HEK293T (cell line): ENCODE data around the gene MX2.

Source experiments
- CTCF ChIA-PET: fragments of 350-600 bp; formaldehyde crosslinking; extraction: SDS; loops from one replicate; lab custom pipeline; 2021; ENCODE audit warnings: antibody characterized with exemption, inconsistent platforms; lab: Yijun Ruan, JAX
- POLR2A ChIA-PET: fragments of 350-600 bp; formaldehyde crosslinking; extraction: SDS; loops from one replicate; lab custom pipeline; 2020; ENCODE audit warnings: antibody characterized with exemption, inconsistent platforms; lab: Yijun Ruan, JAX
- DNase-seq: peaks from one replicate; pipeline ENCODE4 v3.0.0; 2012; ENCODE audit warnings: mixed read lengths; ENCODE audit errors: extremely low spot score
- ARNT ChIP-seq: fragments of 450-650 bp; IDR thresholded peaks from 2 replicates; pipeline ENCODE4 v1.6.1; 2017; ENCODE audit warnings: mild to moderate bottlenecking
- BHLHE40 ChIP-seq: fragments of 450-650 bp; IDR thresholded peaks from 2 replicates; pipeline ENCODE4 v1.6.1; 2016; ENCODE audit warnings: mild to moderate bottlenecking, moderate library complexity, borderline replicate concordance
- CTBP1 ChIP-seq: fragments of 450-650 bp; IDR thresholded peaks from 2 replicates; pipeline ENCODE4 v1.6.1; 2016; ENCODE audit warnings: borderline replicate concordance
- ELF4 ChIP-seq: fragments of 450-650 bp; IDR thresholded peaks from 2 replicates; pipeline ENCODE4 v1.6.1; 2017; ENCODE audit warnings: antibody characterized with exemption
- FOXA1 ChIP-seq: fragments of 450-650 bp; IDR thresholded peaks from 2 replicates; pipeline ENCODE4 v1.6.1; 2016; ENCODE audit warnings: mild to moderate bottlenecking
- FOXK2 ChIP-seq: fragments of 450-650 bp; IDR thresholded peaks from 2 replicates; pipeline ENCODE4 v1.6.1; 2016; ENCODE audit warnings: mild to moderate bottlenecking
- FOXM1 ChIP-seq: fragments of 450-650 bp; IDR thresholded peaks from 2 replicates; pipeline ENCODE4 v1.6.1; 2017; ENCODE audit warnings: mild to moderate bottlenecking, borderline replicate concordance
- HDGF ChIP-seq: fragments of 450-650 bp; IDR thresholded peaks from 2 replicates; pipeline ENCODE4 v1.6.1; 2017; ENCODE audit warnings: antibody characterized with exemption, borderline replicate concordance
- L3MBTL2 ChIP-seq: fragments of 450-650 bp; conservative IDR thresholded peaks from 2 replicates; pipeline ENCODE4 v1.6.1; 2016; ENCODE audit warnings: mild to moderate bottlenecking
- LEF1 ChIP-seq: fragments of 450-650 bp; IDR thresholded peaks from 2 replicates; pipeline ENCODE4 v1.6.1; 2017; ENCODE audit warnings: mild to moderate bottlenecking, borderline replicate concordance
- NFRKB ChIP-seq: fragments of 450-650 bp; IDR thresholded peaks from 2 replicates; pipeline ENCODE4 v1.6.1; 2016; ENCODE audit warnings: mild to moderate bottlenecking, moderate library complexity
- SP1 ChIP-seq: fragments of 450-650 bp; IDR thresholded peaks from 2 replicates; pipeline ENCODE4 v1.6.1; 2017
- SUZ12 ChIP-seq: fragments of 450-650 bp; IDR thresholded peaks from 2 replicates; pipeline ENCODE4 v1.6.1; 2016; ENCODE audit warnings: mild to moderate bottlenecking
- TARDBP ChIP-seq: fragments of 450-650 bp; IDR thresholded peaks from 2 replicates; pipeline ENCODE4 v1.6.1; 2016
- ZNF384 ChIP-seq: fragments of 450-650 bp; IDR thresholded peaks from 2 replicates; pipeline ENCODE4 v1.6.1; 2016
- TF ChIP-seq, protein P1 (sequence below): fragments of 450-650 bp; IDR thresholded peaks from 2 replicates; pipeline ENCODE4 v1.6.1; 2016

Gene MX2

DNA sequence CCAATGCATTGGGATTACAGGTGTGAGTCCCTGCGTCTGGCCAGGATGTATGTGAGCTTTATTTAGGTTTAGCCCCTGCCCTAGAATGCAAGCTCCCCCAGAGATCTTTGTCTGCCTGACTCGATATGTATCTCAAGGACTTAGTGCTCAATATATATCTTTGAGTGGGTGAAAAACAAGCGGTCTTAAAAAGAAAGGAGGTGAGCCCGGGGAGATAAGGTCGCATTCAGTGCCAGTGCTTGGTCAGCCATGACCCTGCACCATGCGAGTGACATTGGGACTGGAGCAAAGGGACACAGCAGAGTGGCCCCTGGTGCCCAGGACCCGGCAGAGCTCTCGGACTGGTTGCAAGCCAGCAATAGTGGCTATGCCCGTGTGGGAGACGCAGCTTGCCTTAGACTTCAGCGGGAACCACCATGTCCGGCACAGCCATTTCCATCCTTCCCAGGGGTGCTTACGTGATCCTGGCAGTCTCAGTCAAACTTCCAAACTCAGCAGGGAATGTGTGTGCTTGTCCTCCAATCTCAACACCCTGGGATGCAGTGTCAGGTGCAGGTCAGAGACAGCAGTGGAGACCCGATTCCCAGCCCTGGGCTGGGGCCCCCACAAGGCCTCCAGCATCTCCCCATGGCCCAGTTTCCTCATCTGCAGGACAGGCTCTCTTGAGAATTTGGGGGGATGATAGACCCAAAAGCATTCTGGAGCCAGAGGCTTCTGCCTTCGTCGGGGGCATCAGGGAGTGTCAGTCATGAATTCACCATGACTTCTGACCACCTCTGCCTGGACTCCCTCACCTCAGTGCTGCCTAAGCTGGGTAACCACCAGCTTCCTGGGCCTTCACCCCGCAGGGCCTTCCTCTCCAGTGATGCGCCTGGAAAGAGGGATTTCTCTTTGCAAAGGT is 1.8 kb downstream of the MX2 start:
- POLR2A ChIA-PET: no interaction called here
- TF ChIP-seq LEF1: no peak
- no peak for TF ChIP-seq ZNF384
- TF ChIP-seq SP1: no peak
- no peak for TF ChIP-seq SUZ12
- TF ChIP-seq CTBP1: no peak
- TF ChIP-seq BHLHE40: no peak
- no peak for TF ChIP-seq ARNT
- DNase-seq: no peak
- CTCF ChIA-PET: no interaction called here

DNA sequence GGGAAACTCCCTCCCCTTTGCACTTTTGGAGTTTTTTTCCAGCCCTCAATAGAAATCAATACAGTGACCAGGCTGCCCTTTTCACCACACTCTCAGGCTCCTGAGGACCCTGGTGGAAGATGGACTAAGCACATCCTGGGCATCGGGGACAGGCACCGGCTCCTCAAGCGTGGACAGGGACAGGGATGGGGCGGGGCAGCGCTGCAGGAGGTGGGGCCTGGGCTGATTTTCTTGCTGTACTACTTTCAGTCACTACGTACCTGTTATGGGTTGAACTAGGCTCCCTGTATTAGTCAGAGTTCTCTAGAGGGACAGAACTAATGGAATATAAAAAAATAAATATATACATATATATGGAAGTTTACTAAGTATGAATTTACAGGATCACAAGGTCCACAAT is 2.5 kb downstream of the MX2 start:
- DNase-seq: no peak
- CTCF ChIA-PET: no interaction called here
- no peak for TF ChIP-seq ARNT
- no peak for TF ChIP-seq BHLHE40
- no peak for TF ChIP-seq L3MBTL2
- TF ChIP-seq ELF4: no peak
- no peak for TF ChIP-seq TARDBP
- TF ChIP-seq, protein P1, sequence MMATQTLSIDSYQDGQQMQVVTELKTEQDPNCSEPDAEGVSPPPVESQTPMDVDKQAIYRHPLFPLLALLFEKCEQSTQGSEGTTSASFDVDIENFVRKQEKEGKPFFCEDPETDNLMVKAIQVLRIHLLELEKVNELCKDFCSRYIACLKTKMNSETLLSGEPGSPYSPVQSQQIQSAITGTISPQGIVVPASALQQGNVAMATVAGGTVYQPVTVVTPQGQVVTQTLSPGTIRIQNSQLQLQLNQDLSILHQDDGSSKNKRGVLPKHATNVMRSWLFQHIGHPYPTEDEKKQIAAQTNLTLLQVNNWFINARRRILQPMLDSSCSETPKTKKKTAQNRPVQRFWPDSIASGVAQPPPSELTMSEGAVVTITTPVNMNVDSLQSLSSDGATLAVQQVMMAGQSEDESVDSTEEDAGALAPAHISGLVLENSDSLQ: no peak
- no peak for TF ChIP-seq FOXK2
- no peak for TF ChIP-seq SP1
- no peak for TF ChIP-seq LEF1
- no peak for TF ChIP-seq FOXM1
- no peak for TF ChIP-seq SUZ12
- no peak for TF ChIP-seq FOXA1
- no peak for TF ChIP-seq CTBP1
- TF ChIP-seq NFRKB: no peak
- no peak for TF ChIP-seq HDGF
- no peak for TF ChIP-seq ZNF384
- POLR2A ChIA-PET: no interaction called here

DNA sequence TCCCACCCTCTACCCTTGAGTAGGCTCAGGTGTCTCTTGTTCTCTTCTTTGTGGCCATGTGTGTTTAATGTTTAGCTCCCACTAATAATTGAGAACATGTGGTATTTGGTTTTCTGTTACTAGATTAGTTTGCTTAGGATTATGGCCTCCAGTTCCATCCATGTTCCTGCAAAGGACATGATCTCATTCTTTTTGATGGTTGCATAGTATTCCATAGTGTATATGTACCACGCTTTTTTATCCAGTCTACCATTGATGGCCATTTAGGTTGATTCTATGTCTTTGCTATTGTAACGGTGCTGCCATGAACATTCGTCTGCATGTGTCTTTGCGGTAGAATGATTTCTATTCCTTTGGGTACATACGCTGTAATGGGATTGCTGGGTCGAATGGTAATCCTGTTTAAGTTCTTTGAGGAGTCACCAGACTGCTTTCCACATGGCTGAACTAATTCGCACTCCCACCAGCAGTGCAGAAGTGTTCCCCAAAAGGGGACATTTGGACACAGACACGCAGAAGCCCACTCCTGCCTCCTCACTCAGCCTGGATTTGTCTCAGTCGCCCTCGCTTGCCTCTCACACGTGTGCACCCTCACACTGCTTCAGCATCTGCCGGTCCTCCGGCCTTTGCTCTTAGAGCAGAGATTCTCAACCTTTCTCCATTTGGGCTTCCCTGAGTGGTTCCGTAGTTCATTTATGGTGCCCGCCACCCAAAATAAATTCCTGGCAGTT is 3.7 kb downstream of the MX2 start:
- POLR2A ChIA-PET: no interaction called here
- CTCF ChIA-PET: no interaction called here
- TF ChIP-seq SP1: no peak
- TF ChIP-seq SUZ12: no peak
- no peak for TF ChIP-seq FOXM1
- no peak for TF ChIP-seq TARDBP
- TF ChIP-seq, protein P1: no peak
- no peak for TF ChIP-seq LEF1
- DNase-seq: no peak

DNA sequence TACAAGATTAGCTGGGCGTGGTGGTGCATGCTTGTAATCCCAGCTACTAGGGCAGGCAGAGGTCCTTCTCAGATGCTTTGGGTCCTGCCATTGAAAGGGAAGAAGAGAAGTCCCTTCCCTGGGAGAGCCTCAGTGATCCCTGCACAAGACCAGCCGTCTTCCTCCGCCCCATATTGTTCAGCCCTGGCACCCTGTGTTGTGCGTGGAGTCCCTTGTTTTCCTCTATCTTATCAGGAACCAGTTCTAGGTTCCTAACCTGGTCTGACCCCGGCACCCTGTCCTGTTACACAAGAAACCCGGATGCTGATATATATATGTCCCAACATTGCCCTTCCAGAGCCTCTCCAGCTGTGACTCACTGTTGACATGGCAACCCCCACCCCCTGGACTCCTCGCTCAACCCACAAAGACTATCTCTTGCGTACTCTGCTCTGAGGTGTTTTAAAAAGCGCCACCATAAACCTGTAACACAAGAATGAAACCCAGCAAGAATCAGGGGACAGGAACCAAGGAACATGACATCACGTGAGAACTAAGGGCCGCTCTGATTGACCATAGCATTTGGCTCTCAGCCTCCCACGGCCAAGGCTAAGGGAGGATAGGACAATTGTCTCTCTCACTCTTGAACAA is 4.8 kb downstream of the MX2 start:
- DNase-seq: no peak
- TF ChIP-seq, protein P1: no peak
- TF ChIP-seq FOXK2 (no peak), HDGF (no peak), ARNT (no peak), SP1 (no peak), ELF4 (no peak), FOXM1 (no peak), ZNF384 (no peak), FOXA1 (no peak), CTBP1 (no peak), SUZ12 (no peak), BHLHE40 (no peak), TARDBP (no peak), NFRKB (no peak), L3MBTL2 (no peak), LEF1 (no peak)
- POLR2A ChIA-PET: no interaction called here
- CTCF ChIA-PET: no interaction called here

DNA sequence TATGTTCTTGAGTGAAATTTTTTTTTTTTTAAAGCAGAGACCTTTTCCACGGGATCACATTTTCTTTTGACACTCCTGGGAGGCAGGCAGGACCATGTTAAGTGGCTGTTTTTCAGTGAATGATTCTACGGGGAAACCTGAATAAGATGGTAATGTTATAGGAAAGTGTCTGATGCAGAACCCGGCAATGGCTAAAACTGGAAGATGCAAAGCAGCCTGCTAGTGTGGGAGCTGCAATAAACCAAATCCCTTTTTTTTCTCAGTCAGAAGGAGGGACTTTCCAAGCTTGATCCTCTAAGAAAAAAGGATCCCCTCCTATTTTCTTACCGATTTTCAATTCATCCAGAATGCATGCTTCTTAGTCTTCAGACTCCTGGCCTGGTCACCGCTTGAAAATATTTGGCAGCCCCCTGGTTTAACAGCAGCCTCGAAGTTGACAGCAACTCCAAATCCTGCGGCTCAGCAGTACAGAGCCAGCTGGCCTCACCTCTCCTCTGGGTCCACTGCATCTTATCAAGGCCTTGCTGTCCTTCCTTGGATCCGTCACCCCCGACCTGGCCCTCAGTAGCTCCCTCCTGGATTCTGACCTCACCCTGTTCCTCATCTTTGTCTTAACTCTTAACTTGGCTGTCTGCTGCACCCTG is 5.6 kb downstream of the MX2 start:
- CTCF ChIA-PET: no interaction called here
- POLR2A ChIA-PET: no interaction called here
- TF ChIP-seq FOXA1 (no peak), SUZ12 (no peak), ZNF384 (no peak), NFRKB (no peak)
- TF ChIP-seq, protein P1: no peak
- no peak for DNase-seq
